ENCODE measurements around the gene C14orf119.

C14orf119 gene

DNA sequence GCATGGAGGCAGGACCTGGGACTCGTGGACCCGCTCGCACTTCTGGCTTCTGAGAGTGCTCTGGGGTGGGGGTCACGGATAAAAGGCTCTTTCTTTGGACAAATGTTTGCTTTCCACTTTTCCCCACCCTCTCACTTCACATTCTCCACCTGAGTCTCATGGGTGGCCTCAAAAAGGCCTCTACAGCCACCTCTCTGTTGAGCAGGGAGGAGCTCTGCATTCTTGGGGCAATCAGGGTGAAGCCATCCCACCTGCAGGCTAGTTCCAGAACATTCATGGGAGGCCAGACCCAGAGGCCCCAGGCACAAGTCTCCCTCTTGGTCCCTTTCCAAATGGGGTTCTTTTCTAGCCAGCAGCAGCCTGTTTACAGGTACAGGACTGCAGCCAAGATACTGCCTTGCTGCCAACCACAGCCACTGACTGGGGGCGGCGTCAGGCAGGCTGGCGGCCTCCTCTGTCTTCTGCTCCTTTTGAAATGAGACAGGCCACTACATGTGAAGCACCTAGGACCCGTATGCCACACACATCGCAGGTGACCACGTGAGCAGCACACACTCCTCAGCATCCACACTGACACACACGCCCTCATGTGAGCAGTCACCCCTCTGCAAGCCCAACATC lies 42.0 kb downstream of the C14orf119 start:
- no peak for TF ChIP-seq POLR2AphosphoS5 (IDR thresholded peaks at IDR 0.05; ENCODE audit: low read depth, low read length)
- TF ChIP-seq POLR2A (IDR thresholded peaks at IDR 0.05; ENCODE audit: low read depth, low read length): no peak
- no peak for TF ChIP-seq TAF1 (IDR thresholded peaks at IDR 0.05; ENCODE audit: borderline replicate concordance, low read depth, low read length)
- FAIRE-seq: no peak
- no peak for DNase-seq (ENCODE audit: insufficient read length)

DNA sequence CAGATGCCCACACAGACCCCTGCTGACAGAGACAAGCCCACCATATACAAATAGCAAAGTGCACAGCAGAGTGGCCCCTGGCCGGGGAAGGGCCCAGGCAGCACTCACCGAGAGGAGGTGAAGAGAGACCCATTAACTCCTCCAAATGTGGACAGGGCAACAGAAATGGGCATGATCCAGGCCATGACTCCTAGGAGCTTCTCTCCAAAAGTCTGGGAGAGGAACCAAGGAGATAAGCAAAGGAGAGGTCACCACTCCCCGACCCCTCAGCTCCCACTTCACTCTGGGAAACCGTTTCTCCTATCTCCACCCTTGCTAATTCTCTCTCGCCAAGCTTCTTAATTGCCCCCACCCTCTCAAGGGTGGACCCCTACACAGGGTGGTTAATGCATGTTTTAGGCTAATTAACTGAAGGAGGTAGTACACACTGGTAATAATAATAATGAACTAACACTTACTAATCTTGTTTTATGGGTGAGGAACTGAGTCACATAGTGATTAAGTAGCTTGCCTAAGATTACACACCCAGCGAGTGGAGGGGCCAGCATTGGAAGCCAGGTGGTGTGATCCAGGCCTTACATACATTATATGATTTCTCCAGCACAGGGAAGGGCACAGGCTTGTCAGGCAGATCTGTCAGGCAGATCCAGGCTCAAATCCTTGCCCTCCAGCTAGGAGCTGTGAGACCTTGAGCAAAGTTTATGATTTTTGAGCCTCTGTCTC lies 42.7 kb downstream of the C14orf119 start:
- no peak for TF ChIP-seq POLR2A (IDR thresholded peaks at IDR 0.05; ENCODE audit: low read depth, low read length)
- TF ChIP-seq POLR2AphosphoS5 (IDR thresholded peaks at IDR 0.05; ENCODE audit: low read depth, low read length): no peak
- TF ChIP-seq TAF1 (IDR thresholded peaks at IDR 0.05; ENCODE audit: borderline replicate concordance, low read depth, low read length): no peak
- DNase-seq (ENCODE audit: insufficient read length): no peak
- FAIRE-seq: no peak

DNA sequence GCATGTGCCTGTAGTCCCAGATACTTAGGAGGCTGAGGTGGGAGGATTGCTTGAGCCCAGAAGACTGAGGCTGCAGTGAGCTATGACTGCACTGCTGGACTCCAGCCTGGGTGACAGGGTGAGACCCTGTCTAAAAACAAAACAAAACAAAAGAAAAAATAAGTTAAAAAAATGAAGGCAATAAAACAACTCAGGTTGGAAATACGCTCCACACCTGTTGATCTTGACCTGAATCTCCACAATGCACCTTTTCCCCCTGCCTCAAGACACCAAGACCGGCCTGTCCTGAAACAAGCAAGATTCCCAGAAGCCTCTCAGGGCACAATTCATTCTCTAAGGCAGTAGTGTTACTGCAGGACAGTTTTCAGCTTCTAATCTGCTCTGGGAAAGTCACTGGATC lies 44.6 kb downstream of the C14orf119 start:
- TF ChIP-seq POLR2AphosphoS5 (IDR thresholded peaks at IDR 0.05; ENCODE audit: low read depth, low read length) (no peak), TAF1 (IDR thresholded peaks at IDR 0.05; ENCODE audit: borderline replicate concordance, low read depth, low read length) (no peak), POLR2A (IDR thresholded peaks at IDR 0.05; ENCODE audit: low read depth, low read length) (no peak)
- DNase-seq (ENCODE audit: insufficient read length): no peak
- no peak for FAIRE-seq

DNA sequence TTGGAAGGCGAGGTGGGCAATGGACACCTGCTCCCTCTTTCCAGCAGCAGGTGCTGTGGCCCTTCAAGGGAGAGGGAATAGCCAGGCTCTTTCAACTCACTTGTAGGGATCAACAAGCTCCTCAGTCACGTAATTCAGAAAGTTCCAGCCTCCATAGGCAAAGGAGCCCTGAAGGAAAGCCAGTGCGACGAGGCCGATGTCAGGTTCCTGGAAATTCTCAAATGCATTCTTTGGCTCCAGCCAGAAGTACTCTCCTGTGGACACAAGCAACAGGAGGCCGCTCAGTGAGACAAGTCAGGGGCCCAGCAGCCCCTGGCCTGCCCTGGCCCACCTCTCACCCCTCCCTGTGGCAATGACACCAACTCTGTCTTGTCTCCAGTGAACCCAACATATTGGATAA lies 45.1 kb downstream of the C14orf119 start:
- no peak for FAIRE-seq
- DNase-seq (ENCODE audit: insufficient read length): no peak
- no peak for TF ChIP-seq POLR2A (IDR thresholded peaks at IDR 0.05; ENCODE audit: low read depth, low read length)
- no peak for TF ChIP-seq TAF1 (IDR thresholded peaks at IDR 0.05; ENCODE audit: borderline replicate concordance, low read depth, low read length)
- TF ChIP-seq POLR2AphosphoS5 (IDR thresholded peaks at IDR 0.05; ENCODE audit: low read depth, low read length): no peak

DNA sequence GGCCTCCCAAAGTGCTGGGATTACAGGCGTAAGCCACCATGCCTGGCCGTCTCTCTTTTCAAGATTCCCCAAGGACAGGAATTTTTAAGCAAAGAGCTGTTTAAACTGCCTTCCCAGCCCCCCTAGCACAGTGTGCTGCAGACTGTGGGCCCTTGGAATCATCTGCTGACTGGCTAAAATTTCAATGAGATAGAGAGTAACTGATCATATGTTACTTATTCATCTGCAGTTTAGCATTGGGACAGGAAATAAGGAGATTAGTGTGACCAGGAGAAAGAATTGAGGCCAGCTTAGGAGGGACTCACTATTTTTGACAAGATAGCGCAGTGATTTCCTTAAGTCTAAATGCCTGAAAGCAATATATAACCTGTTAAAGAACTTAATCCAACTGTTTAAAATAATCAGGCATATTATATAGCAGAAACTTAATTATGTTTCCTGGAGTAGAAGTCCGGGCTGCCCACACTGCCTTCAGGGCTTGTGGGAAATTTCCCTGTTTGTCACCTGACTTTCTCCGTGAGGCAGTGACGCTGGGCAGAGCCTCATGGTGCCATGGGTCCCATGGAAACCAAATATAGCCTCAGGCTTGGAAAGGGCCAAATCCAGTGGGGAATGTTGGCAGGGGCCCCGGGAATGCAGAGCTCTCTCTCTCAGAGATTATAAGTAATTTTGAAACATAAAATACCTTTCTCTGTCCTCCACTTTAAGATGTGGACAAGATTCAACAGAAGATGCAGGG lies 46.6 kb downstream of the C14orf119 start:
- no peak for FAIRE-seq
- no peak for TF ChIP-seq TAF1 (IDR thresholded peaks at IDR 0.05; ENCODE audit: borderline replicate concordance, low read depth, low read length)
- TF ChIP-seq POLR2AphosphoS5 (IDR thresholded peaks at IDR 0.05; ENCODE audit: low read depth, low read length): no peak
- DNase-seq (ENCODE audit: insufficient read length): no peak

DNA sequence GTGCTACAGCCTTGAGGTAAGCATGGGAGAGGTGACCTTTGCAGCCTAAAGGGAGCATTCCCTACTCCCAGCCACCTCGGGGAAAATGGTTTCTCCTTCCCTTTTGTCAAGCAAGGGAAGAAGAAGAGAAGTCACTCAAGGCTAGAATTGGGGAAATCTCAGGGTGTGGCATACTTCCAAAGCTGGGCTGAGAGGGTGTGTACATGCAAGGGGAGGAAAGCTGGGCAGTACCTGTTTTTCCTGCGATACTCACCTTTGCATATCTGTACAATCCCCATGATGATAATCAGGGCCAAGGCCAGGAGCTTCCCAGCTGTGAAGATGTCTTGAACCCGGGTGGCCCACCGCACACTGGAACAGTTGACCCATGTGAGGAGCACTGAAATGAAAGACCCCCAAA lies 47.5 kb downstream of the C14orf119 start:
- no peak for FAIRE-seq
- no peak for TF ChIP-seq POLR2A (IDR thresholded peaks at IDR 0.05; ENCODE audit: low read depth, low read length)
- no peak for TF ChIP-seq TAF1 (IDR thresholded peaks at IDR 0.05; ENCODE audit: borderline replicate concordance, low read depth, low read length)
- no peak for TF ChIP-seq POLR2AphosphoS5 (IDR thresholded peaks at IDR 0.05; ENCODE audit: low read depth, low read length)
- no peak for DNase-seq (ENCODE audit: insufficient read length)

DNA sequence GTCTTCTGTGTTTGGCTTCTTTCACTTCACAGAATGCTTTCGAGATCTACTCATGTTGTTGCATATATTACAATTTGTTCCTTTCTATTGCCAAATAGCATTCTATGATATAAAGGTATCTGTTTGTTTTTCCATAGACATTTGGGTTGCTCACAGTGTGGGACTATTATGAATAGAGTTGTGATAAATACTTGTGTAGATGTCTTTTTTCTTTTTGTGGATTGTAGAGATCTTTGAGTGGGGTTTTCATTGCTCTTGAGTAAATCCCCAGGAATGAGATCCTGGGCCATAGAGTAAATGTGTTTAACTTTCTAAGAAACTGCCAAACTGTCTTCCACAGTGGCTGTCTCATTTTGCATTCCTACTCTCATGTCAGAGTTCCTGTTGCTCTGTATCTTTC lies 48.6 kb downstream of the C14orf119 start:
- TF ChIP-seq POLR2AphosphoS5 (IDR thresholded peaks at IDR 0.05; ENCODE audit: low read depth, low read length) (no peak), POLR2A (IDR thresholded peaks at IDR 0.05; ENCODE audit: low read depth, low read length) (no peak), TAF1 (IDR thresholded peaks at IDR 0.05; ENCODE audit: borderline replicate concordance, low read depth, low read length) (no peak)
- DNase-seq (ENCODE audit: insufficient read length) (no peak), FAIRE-seq (no peak)

DNA sequence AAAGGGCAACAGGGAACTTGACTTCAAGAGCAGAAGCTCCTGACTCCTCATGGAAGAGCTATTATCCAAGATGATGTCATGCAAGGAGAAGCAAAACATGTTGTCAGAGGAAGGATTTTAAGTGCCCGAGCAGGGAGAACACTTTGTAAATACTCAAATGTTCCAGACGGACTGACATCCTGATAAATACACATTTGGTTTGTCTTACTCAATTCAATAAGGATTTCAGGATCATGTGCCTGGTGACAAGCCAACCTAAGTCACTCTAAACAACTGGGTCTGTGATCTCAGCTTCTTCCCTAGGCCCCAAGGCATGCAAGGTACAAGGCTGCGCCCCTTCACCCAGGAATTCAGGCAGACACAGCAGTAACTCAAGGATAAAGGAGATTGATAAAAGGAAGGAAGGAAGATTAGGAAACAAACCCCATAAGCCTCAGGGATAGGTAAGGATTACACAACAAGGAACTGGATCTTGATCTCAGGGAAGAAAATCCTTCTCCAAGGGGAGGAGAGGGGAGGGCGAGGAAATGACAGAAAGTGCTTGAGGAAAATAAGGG lies 50.6 kb downstream of the C14orf119 start:
- no peak for FAIRE-seq
- DNase-seq (ENCODE audit: insufficient read length): no peak
- TF ChIP-seq TAF1 (IDR thresholded peaks at IDR 0.05; ENCODE audit: borderline replicate concordance, low read depth, low read length) (no peak), POLR2AphosphoS5 (IDR thresholded peaks at IDR 0.05; ENCODE audit: low read depth, low read length) (no peak)

DNA sequence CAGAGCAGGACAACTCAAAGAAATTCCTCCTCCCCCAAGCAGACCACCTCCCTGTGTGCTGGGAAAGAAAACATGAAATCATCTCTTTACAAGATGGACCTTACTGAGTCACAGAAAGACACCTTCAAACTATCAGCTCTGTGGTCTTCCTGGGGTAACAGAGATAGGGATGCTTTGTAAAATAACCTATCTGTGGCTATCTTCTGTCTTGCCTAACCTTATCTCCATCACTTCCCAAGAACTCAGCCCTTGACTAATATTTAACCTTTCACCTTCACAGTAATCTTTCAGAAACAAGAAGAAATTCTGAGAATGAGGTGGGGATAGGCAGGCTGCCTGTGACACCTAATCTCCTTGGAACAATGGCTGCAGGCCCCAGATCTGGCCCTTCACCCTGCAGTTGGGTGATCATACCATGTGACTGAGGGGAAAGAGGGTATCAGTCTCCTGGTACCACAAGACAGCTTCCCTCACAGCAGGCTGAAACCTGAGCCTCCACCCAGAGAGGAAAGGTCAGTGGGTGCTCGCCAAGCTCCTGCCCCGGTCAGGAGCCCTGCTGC lies 51.1 kb downstream of the C14orf119 start:
- DNase-seq (ENCODE audit: insufficient read length): no peak
- no peak for TF ChIP-seq TAF1 (IDR thresholded peaks at IDR 0.05; ENCODE audit: borderline replicate concordance, low read depth, low read length)
- no peak for TF ChIP-seq POLR2A (IDR thresholded peaks at IDR 0.05; ENCODE audit: low read depth, low read length)
- no peak for TF ChIP-seq POLR2AphosphoS5 (IDR thresholded peaks at IDR 0.05; ENCODE audit: low read depth, low read length)
- no peak for FAIRE-seq

DNA sequence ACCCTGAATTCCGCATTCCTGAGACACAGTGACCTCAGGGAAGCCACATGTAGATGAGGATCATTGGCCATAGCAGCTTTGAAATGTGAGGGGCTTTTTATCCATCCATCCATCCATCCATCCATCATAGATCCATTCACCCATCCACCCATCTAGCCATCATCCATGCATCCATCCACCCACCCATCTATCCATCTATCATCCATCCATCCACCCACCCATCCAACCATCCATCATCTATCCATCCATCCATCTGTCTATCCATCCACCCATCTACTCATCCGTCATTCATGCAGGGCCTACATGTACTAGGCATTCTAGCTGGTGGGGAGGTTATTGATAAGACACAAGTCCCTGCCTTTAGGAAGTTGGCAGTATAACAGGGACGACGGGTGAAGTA lies 51.7 kb downstream of the C14orf119 start:
- FAIRE-seq (no peak), DNase-seq (ENCODE audit: insufficient read length) (no peak)
- TF ChIP-seq TAF1 (IDR thresholded peaks at IDR 0.05; ENCODE audit: borderline replicate concordance, low read depth, low read length) (no peak), POLR2AphosphoS5 (IDR thresholded peaks at IDR 0.05; ENCODE audit: low read depth, low read length) (no peak), POLR2A (IDR thresholded peaks at IDR 0.05; ENCODE audit: low read depth, low read length) (no peak)

DNA sequence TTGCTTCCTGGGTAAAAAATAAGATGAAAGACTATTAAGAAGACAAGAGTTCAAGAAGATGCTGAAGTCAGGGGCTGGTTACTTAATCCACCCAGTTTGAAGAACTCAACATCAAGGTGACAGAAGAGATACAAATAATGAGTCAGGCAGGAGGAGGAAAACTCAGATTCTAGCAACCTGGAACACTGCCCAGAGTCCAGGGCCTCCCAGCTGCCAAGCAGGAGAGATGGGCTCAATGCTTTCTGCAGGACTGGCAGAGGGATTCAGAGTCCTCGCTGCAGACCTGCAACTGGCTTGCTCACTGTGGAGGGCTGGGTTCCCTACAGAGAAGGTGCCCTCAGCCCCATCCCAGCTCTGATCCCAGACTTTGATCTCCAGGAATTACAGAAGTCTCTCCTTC lies 52.4 kb downstream of the C14orf119 start:
- TF ChIP-seq POLR2A (IDR thresholded peaks at IDR 0.05; ENCODE audit: low read depth, low read length) (no peak), TAF1 (IDR thresholded peaks at IDR 0.05; ENCODE audit: borderline replicate concordance, low read depth, low read length) (no peak), POLR2AphosphoS5 (IDR thresholded peaks at IDR 0.05; ENCODE audit: low read depth, low read length) (no peak)
- FAIRE-seq: no peak
- DNase-seq (ENCODE audit: insufficient read length): no peak
